NCI-H345 (cell line): ENCODE results near the gene EHMT1.
"Not testable (repeated sequence)": the region's sequence is repeated elsewhere in the genome, so short reads cannot be mapped to it uniquely, and the experiment has no call there.

Source experiments
- DNase-seq: peaks from one replicate; lab custom pipeline; 2025; lab: John Stamatoyannopoulos, UW

Gene EHMT1

GRCh38 chr9:137809726-137810450 is 191.1 kb downstream of the EHMT1 start:
- DNase-seq, result not testable (repeated sequence)

DNA sequence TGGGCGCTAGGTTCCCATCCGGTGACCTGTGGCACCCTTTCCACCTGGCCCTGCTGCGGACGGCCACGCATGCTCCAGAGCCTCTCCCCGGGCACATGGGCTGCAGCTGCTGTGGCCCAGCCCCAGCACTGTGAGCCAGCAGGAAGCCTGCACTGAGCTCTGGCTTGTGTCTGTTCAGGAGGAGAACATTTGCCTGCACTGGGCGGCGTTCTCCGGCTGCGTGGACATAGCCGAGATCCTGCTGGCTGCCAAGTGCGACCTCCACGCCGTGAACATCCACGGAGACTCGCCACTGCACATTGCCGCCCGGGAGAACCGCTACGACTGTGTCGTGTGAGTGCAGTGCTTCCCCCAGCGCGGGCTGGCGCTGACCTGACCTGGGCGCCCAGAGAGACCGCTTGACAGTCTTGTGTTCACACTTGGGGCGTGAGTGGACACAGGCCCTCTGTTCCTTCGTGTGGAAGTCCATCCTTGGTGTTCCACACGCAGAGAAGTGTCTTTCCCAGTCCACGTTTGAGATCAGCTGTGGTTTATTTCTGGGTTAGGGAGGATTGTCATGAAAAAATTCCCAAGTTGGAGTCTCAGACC is 192.6 kb downstream of the EHMT1 start:
- peak; percentile 28 for DNase-seq

DNA sequence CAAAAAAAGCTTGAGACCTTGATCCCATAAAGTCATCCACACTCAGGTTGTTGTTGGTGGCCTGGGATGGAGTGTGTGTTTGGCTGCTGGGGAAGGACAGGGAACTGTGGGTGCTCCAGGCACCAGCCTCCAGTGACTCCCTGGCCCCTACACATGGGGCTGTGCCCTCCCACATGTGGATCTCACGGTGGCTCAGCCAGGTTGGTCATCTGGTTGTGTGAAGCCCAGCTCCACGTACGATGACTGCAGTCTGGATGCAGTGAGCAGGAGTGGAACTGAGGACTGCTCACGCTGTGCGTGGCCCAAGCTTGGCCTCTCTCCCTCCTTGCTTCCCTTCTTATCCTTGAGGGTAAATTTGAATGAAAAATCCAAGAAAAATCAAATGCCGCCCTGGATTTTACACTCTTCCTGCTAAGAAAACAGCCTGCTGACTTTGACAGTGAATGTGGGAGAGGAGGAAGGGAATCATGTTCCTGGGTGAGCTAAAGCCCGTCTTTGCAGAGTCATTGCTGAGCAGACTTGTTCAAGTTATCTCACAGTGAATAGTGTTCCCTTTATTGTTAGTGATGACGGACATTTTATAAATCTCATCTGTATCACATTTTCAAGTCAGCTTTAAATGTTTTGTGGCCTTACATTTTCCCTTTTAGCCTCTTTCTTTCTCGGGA is 193.7 kb downstream of the EHMT1 start:
- DNase-seq, result no peak

- DNase-seq, result peak; percentile 91
These were observed 194.4 kb downstream of the EHMT1 start for GRCh38 chr9:137813167-137813566.

DNA sequence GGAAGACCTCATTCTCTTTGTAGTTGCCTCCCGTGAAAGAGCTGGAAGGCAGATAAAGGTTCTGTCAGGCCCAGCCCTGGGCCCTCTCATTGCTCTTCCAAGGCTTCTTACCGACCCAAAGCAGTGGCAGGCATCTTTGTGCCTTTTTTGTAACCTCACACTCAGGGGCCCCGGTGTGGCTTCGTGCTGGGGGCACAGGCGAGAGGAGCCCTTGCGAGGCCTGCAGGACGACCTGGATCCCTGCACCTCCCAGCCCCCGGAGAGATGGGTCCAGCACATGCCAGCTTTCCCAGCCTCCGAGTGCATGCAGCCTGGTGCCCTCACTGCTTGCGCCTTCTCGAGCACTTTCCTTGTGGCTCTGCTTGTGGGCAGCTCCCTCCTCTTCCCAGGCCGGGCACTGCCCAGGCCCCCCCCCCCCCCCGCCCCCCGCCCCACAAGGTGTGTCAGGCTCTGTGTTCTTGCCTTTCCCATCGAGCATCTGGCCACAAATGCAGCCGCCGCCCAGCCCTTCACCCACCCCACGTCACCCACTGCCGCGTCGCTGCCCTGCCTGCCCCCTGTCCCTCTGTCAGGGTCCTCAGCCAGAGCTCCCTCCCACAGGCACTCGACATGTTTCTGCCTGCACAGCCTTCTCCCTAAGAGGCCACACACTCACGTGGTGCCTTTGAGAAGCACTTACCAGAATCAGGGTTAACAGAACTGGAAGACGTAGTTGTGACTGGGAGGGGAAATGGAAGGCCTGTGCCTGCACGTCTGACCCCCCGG is 195.0 kb downstream of the EHMT1 start:
- DNase-seq, result peak; percentile 57

DNA sequence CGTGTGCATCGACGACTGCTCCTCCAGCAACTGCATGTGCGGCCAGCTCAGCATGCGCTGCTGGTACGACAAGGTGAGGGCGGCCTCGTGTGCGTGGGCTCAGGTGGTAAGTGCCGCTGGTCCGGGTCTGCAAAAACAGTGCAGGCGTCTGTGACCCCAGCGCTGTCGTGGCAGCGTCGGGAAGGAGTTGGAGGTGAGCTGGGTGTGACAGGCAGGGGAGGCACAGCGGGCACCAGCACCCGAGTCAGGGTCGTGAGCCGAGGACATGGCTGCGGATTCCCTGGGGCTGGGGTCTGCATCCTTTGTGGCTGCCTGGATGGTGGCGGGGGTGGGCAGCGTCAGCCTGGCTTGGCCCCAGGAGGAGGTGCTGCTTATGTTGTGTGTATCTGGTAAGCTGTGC is 195.6 kb downstream of the EHMT1 start:
- DNase-seq, result no peak

DNA sequence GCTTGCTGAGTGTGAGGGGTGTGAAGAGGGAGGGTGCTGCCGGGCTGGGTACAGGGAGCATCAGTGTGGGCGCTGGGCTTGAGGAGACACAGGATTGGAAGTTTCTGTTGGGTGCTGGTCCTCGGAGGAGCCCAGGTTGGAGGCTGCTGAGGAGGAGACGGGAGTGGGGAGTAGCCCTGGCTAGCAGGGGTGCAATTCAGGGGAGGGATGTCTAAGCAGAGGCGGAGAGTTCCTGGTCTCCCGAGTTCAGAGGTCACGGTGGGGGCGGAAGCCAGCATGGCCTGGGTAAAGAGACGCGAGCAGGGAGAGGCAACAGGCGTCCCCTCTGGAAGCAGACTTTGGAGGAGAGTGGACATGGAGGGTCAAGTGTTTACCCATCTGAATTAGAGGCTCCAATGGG is 196.0 kb downstream of the EHMT1 start:
- no peak for DNase-seq

GRCh38 chr9:137815256-137816255 is 196.8 kb downstream of the EHMT1 start:
- DNase-seq, result no peak

- DNase-seq, result no peak
These were observed 197.9 kb downstream of the EHMT1 start for GRCh38 chr9:137816531-137817235.

- DNase-seq, result no peak
These were observed 198.7 kb downstream of the EHMT1 start for GRCh38 chr9:137817236-137818200.

DNA sequence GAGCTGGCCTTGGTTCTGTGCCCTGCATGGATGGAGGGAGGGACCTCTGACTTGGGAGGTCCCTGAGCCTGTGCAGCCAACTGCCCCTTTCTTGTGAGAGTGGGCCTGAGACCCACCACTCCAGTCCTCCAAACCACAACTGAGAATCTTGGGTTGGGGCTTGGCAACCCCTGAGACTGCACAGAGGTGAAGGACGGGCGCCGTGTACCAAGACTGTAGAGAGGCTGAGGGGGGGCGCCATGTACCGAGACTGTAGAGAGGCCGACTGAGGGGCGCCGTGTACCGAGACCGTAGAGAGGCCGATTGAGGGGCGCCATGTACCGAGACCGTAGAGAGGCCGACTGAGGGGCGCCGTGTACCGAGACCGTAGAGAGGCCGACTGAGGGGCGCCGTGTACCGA is 199.5 kb downstream of the EHMT1 start:
- no peak for DNase-seq

- DNase-seq, result no peak
These were observed 201.5 kb downstream of the EHMT1 start for GRCh38 chr9:137820161-137820855.

DNA sequence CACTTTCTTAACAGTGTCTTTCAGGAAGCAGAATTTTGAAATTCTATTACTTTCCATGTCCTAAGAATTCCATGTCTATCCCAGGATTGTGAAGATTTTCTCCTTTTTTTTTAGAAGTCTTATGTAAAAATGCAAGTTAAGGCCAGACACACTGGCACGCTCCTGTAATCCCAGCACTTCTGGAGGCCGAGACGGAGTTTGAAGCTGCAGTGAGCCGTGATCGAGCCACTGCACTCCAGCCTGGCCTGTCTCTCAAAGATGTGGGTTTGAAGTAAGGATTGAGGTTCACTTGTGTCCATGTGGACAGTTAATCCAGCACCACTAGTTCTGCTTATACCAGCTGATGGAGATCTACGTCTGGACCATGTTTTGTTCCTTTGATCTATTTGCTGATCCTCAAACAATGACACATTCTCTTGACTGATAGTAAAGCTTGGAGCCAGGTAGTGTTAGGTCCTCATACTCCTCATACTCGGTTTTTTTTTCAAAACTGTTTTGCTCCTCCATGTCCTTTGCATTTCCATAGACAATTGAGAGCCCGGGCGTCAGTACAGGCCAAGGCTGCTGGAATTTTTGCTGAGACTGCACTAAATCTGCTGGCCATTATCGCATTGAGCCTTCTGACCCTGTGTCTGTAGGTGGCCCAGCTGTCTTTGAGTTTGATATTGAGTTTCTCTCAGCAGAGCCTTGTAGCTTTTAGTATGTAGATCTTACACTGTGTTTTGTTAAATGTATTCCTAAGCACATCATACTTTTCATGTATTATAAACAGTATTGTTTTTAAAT is 205.4 kb downstream of the EHMT1 start:
- DNase-seq, result no peak

DNA sequence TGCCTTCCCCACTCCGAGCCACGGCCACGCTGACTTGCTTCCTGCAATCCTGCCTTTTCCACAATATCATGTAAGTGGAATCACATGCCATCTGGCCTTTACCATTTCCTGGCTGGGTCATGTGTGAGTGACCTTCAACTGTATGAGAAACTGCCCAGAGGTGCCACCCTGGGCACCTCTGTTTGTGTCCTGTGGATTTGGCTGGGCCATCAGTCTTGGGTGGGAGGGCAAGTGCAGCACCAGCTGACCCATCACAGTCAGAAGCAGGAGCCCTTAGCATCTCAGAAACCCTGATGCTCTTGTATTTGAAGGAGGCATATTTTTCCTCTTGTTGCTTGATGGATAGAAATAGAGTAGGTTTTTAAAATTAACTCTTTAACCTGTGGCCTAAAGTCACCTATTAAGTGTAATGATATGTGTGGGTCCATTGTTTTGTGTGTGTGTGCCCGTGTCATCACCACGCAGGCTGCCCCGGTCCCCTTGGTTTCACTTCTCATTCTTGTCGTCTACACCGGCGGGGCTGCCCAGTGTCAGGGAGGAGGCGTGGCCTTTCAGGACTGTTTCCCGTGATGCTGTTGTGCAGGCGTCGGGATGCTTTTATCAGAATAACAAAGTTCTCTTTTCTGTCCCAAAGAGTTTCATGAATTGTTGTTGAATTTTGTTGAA is 206.7 kb downstream of the EHMT1 start:
- no peak for DNase-seq

DNA sequence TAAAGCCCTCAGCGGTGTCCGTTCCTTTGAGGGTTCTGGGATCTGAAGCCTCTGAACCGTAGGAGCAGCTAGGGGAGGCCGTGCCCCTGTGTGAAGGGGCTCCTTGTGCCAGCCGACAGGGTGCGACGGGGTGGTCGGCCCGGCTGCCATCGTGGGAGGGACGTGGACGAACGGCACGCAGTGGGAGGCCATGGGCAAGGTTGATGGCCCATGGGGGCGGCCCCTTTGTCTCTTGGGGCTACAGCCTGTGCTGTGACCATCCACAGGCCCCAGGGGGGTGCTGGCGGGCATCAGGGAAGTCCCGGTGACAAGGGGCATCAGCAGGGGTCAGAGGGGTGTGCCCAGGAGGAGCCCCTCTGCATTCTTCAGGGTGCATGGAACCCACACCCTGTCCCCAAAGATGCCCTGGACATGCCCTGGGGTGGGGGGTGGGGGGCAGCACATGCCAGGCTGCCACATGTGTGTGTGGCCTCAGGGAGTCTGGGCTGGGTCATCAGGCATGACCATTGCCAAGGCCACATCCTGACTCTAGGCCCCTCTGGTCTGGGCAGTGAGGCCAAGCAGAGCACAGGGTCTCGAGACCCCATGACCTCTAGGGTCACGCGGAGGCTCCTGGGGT is 209.2 kb downstream of the EHMT1 start:
- DNase-seq, result no peak

- DNase-seq, result peak; percentile 15
These were observed 209.9 kb downstream of the EHMT1 start for GRCh38 chr9:137828527-137829259.
